GM13976 (cell line): ENCODE data around the gene DLST.

Experiments used
- DNase-seq: peaks from one replicate; pipeline ENCODE4 v3.0.0; 2012; ENCODE audit warnings: low spot score
- CTCF ChIP-seq: IDR thresholded peaks from 2 replicates; pipeline ENCODE4 v1.5.1; 2012; ENCODE audit warnings: borderline replicate concordance, mild to moderate bottlenecking; ENCODE audit not compliant: insufficient read depth; ENCODE audit errors: extremely low read depth, missing control alignments, control extremely low read depth
- in situ Hi-C: fragments of 300-500 bp; cut with MboI; formaldehyde crosslinking; loops from one replicate; pipeline ENCODE4 v1.12.0; 2022; ENCODE audit warnings: low sequenced_read_pairs, mixed read lengths, inconsistent platforms; ENCODE audit not compliant: unreplicated experiment

Gene DLST

GRCh38 chr14:74909501-74909900 is 27.8 kb downstream of the DLST start:
- in situ Hi-C loops = no loop called here
- TF ChIP-seq CTCF = no peak
- peak; percentile 22 for DNase-seq

GRCh38 chr14:74909911-74910310 is 28.2 kb downstream of the DLST start:
- DNase-seq = peak; percentile 30
- TF ChIP-seq CTCF = no peak
- in situ Hi-C loops = no loop called here

- TF ChIP-seq CTCF = no peak
- peak; percentile 24 for DNase-seq
- in situ Hi-C loops = no loop called here
Measured at GRCh38 chr14:74910556-74910955, 28.8 kb downstream of the DLST start.

GRCh38 chr14:74911221-74911620 is 29.5 kb downstream of the DLST start:
- in situ Hi-C loops = no loop called here
- DNase-seq = peak; percentile 17
- TF ChIP-seq CTCF = no peak

- no peak for TF ChIP-seq CTCF
- in situ Hi-C loops = no loop called here
- DNase-seq = peak; percentile 21
Measured at GRCh38 chr14:74911704-74912103, 30.0 kb downstream of the DLST start.

- TF ChIP-seq CTCF = no peak
- no peak for DNase-seq
- in situ Hi-C loops = no loop called here
Measured at GRCh38 chr14:74912111-74912510, 30.4 kb downstream of the DLST start.

GRCh38 chr14:74912801-74913200 is 31.1 kb downstream of the DLST start:
- TF ChIP-seq CTCF = no peak
- in situ Hi-C loops = no loop called here
- DNase-seq = no peak
